ENCODE data around the gene ARL4D. TPM values are rescaled to one million over a fixed set of nuclear protein-coding genes. Genes with fewer than 3 reads are reported as not detected.

ARL4D gene
- total and polyA plus RNA-seq, 2 of the 4 experiments (the other 2 are of a cell fraction), result 12.5 to 30.7 TPM

GRCh38 chr17:43363926-43364285 lies 34.9 kb upstream of the ARL4D start:
- no peak overlapping the region for H2AK5ac ChIP-seq (ENCODE audit: low read depth, low read length)
- H2BK120ac ChIP-seq (ENCODE audit: low read depth, low read length), result no peak overlapping the region
- no peak overlapping the region for H3K14ac ChIP-seq (replicated peaks; ENCODE audit: low read depth, low read length)
- H2BK5ac ChIP-seq (ENCODE audit: low read depth, low read length, poor library complexity, severe bottlenecking), result no peak overlapping the region
- dilution Hi-C loops (cut with HindIII; ENCODE audit: low sequenced_read_pairs, unreplicated experiment) (no loop called here), in situ Hi-C loops (cut with MboI; ENCODE audit: low sequenced_read_pairs) (loop anchor here (25.0 kb wide), 1 partner anchor 377 kb away; the partner anchor contains the start of genes PTGES3L, RPL27 and RUNDC1), intact Hi-C loops (cut with micrococcal nuclease) (no loop called here)
- no peak overlapping the region for H3K27ac ChIP-seq (ENCODE audit: insufficient read depth, low read length)
- no peak overlapping the region for H4K8ac ChIP-seq (ENCODE audit: low read depth in 2 of 2, low read length in 2 of 2)
- no peak overlapping the region for H3K56ac ChIP-seq (ENCODE audit: extremely low read depth, insufficient read depth, low read length)
- CTCF ChIA-PET, result no interaction called here
- no peaks in the 10 kb centered on the region for H3K27me3 ChIP-seq (ENCODE audit: control insufficient read depth, insufficient read depth, low read length)
- H3K9ac ChIP-seq (ENCODE audit: low read depth, low read length), result no peak overlapping the region
- H3K9me3 ChIP-seq (ENCODE audit: control insufficient read depth, insufficient read depth, low read length), result no peaks in the 10 kb centered on the region
- no peak overlapping the region for H3K4ac ChIP-seq (ENCODE audit: low read depth, low read length)
- H3K36me3 ChIP-seq (ENCODE audit: control insufficient read depth, insufficient read depth, low read length), result no peaks in the 10 kb centered on the region
- H3K23ac ChIP-seq (ENCODE audit: low read depth, low read length), result no peak overlapping the region
- no peak overlapping the region for H2BK15ac ChIP-seq (ENCODE audit: low read depth, low read length)
- 86% methylated on average over 5 of the region's 10 CpGs; no CpG with 5 or more reads in 1 of the 2 experiments for WGBS, 2 experiments (ENCODE audit: extremely low coverage in 2 of 2, insufficient read length in 1 of 2)
- no peaks in the 10 kb centered on the region; the same call in 1 of the 2 replicates for H3K9me1 ChIP-seq (ENCODE audit: insufficient read depth, low read length)
- no peak overlapping the region for H2BK20ac ChIP-seq (ENCODE audit: low read depth, low read length)
- no peak overlapping the region for H4K5ac ChIP-seq (ENCODE audit: low read depth, low read length)
- POLR2A ChIA-PET (ENCODE audit: unreplicated experiment), result interaction anchor here (1.1 kb wide), 1 partner anchor 48 kb away, joined by 4 read pairs; no protein-coding TSS in a partner anchor
- H3K4me3 ChIP-seq (ENCODE audit: insufficient read depth, low read depth, low read length), result no peak overlapping the region
- TF ChIP-seq POLR2A (IDR thresholded peaks at IDR 0.05; ENCODE audit: low read depth, low read length) (no peak), CEBPB (IDR thresholded peaks at IDR 0.05; ENCODE audit: low read depth, low read length) (no peak), MAFK (IDR thresholded peaks at IDR 0.05; ENCODE audit: low read depth, low read length) (no peak), RCOR1 (IDR thresholded peaks at IDR 0.05; ENCODE audit: insufficient replicate concordance, low read length) (no peak), FOS (IDR thresholded peaks at IDR 0.05; ENCODE audit: low read depth, low read length) (no peak), BHLHE40 (IDR thresholded peaks at IDR 0.05; ENCODE audit: low read depth, low read length) (no peak), RAD21 (IDR thresholded peaks at IDR 0.05; ENCODE audit: low read length) (no peak), MAZ (IDR thresholded peaks at IDR 0.05; ENCODE audit: borderline replicate concordance, low read depth, low read length) (no peak), NFE2L2 (IDR thresholded peaks at IDR 0.05; ENCODE audit: low read depth, low read length) (no peak), RFX5 (IDR thresholded peaks at IDR 0.05; ENCODE audit: low read depth, low read length) (no peak), MXI1 (IDR thresholded peaks at IDR 0.05; ENCODE audit: borderline replicate concordance, low read depth, low read length) (no peak), USF2 (IDR thresholded peaks at IDR 0.05; ENCODE audit: low read depth, low read length) (no peak), CHD1 (IDR thresholded peaks at IDR 0.05; ENCODE audit: low read depth, low read length) (no peak)
- TF ChIP-seq, protein P1, sequence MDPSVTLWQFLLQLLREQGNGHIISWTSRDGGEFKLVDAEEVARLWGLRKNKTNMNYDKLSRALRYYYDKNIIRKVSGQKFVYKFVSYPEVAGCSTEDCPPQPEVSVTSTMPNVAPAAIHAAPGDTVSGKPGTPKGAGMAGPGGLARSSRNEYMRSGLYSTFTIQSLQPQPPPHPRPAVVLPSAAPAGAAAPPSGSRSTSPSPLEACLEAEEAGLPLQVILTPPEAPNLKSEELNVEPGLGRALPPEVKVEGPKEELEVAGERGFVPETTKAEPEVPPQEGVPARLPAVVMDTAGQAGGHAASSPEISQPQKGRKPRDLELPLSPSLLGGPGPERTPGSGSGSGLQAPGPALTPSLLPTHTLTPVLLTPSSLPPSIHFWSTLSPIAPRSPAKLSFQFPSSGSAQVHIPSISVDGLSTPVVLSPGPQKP (IDR thresholded peaks at IDR 0.05; ENCODE audit: borderline replicate concordance, low read depth, low read length), result no peak
- TF ChIP-seq, protein P2, sequence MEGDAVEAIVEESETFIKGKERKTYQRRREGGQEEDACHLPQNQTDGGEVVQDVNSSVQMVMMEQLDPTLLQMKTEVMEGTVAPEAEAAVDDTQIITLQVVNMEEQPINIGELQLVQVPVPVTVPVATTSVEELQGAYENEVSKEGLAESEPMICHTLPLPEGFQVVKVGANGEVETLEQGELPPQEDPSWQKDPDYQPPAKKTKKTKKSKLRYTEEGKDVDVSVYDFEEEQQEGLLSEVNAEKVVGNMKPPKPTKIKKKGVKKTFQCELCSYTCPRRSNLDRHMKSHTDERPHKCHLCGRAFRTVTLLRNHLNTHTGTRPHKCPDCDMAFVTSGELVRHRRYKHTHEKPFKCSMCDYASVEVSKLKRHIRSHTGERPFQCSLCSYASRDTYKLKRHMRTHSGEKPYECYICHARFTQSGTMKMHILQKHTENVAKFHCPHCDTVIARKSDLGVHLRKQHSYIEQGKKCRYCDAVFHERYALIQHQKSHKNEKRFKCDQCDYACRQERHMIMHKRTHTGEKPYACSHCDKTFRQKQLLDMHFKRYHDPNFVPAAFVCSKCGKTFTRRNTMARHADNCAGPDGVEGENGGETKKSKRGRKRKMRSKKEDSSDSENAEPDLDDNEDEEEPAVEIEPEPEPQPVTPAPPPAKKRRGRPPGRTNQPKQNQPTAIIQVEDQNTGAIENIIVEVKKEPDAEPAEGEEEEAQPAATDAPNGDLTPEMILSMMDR (conservative IDR thresholded peaks at IDR 0.05; ENCODE audit: low read depth, low read length), result no peak
- H3K18ac ChIP-seq (ENCODE audit: low read depth, low read length), result no peak overlapping the region
- no peak overlapping the region for H2AFZ ChIP-seq (replicated peaks; ENCODE audit: low read length, poor library complexity)
- no peak for ATAC-seq (ENCODE audit: low read depth)
- H3K4me1 ChIP-seq (ENCODE audit: control insufficient read depth, insufficient read depth, low read length), result peaks cover 20% of the 10 kb centered on the region
- BruUV-seq (replicated peaks), result no TSS peak
- no peak overlapping the region for H3K4me2 ChIP-seq (ENCODE audit: low read depth, low read length)
- H3K79me1 ChIP-seq (ENCODE audit: low read depth in 1 of 2, low read length in 2 of 2), result peaks cover 0 to 16% of the 10 kb centered on the region in 2 experiments; a peak in 2 of 4 replicates
- no peak for DNase-seq
- H2AK9ac ChIP-seq (replicated peaks; ENCODE audit: low read depth, low read length, poor library complexity), result peak overlapping the region; percentile 7
- H4K20me1 ChIP-seq (ENCODE audit: insufficient read depth, low read length), result peaks cover 5% of the 10 kb centered on the region; the same call in 1 of the 2 replicates
- no peak overlapping the region for H4K91ac ChIP-seq (ENCODE audit: insufficient read depth, low read depth, low read length)
